Activated CD4-positive, alpha-beta memory T cell treated with anti-CD3 and anti-CD28 coated beads, Interleukin-2, amount 10 ng/mL, durations not matched to agents 7 days and 5 days (primary cell): Measurements from ENCODE around the gene TBC1D2B. TPM values are rescaled to one million over a fixed set of nuclear protein-coding genes. Genes with fewer than 3 reads are reported as not detected.
A peak's percentile ranks its signal among the peaks of the same experiment; 100 is the strongest.

ENCODE experiments used
- CTCF ChIA-PET: fragments of 350-600 bp; sonication (Branson Sonifier 250); formaldehyde crosslinking; loops from one replicate; lab custom pipeline; 2021; ENCODE audit warnings: antibody characterized with exemption, inconsistent platforms; lab: Charles Lee
- POLR2A ChIA-PET: fragments of 350-600 bp; sonication (Branson Sonifier 250); formaldehyde crosslinking; loops from one replicate; lab custom pipeline; 2021; ENCODE audit warnings: antibody characterized with exemption; lab: Charles Lee
- DNase-seq: peaks from one replicate; pipeline ENCODE4 v3.0.0-alpha.2; 2020
- H3K27ac Mint-ChIP-seq: one replicate; pipeline ENCODE4 v1.8.0; 2021; ENCODE audit warnings: mild to moderate bottlenecking, mixed read lengths
- H3K27me3 Mint-ChIP-seq: one replicate; pipeline ENCODE4 v1.8.0; 2021; ENCODE audit warnings: mixed read lengths
- H3K36me3 Mint-ChIP-seq: one replicate; pipeline ENCODE4 v1.8.0; 2021; ENCODE audit warnings: low read depth, mixed read lengths
- H3K4me1 Mint-ChIP-seq: one replicate; pipeline ENCODE4 v1.8.0; 2021; ENCODE audit warnings: mixed read lengths
- H3K4me3 Mint-ChIP-seq: one replicate; pipeline ENCODE4 v1.8.0; 2021; ENCODE audit warnings: mild to moderate bottlenecking, mixed read lengths
- H3K9me3 Mint-ChIP-seq: one replicate; pipeline ENCODE4 v1.8.0; 2021; ENCODE audit warnings: mixed read lengths
- total RNA-seq, 2 experiments: library from RNA; stranded (reverse); gene quantifications; one replicate each; pipeline ENCODE4 v1.2.3, GENCODE V29; 2021

Gene TBC1D2B
- total RNA-seq, 2 experiments from 2014 or later: 97.1 to 101 TPM

DNA sequence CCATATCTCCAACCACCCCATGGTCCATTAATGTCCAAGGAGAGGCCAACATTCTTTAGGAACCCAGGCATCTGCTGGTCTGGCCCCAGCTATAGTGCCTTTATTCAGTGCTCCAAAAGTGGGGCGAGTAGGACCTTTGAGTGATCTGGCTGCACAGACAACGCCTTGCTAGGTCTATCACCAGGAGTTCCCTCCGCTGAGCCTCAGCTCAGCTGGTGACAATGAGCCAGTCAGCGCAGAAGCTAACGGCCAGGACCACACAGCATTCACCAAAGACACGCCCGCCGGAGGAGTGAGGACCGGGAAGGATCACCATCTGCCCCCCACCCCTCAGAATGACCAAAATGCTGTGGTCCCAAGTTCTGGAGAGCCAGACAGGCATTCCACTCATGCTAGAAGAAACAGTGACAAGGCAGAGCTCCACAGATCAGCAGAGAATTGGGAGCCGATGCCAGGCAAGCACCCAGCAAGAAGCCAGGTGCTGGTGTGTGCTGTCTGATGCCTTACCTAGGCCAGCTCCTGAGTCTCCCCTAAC is 19.0 kb downstream of the TBC1D2B start:
- ChIA-PET POLR2A (interaction anchor here (0.6 to 13.2 kb wide), 6 partner anchors 8 to 46 kb away, joined by 3 to 202 read pairs (median 6); partner anchors contain the start of gene TBC1D2B), CTCF (interaction anchor here (1.0 to 13.7 kb wide), 5 partner anchors 8 to 50 kb away, joined by 3 to 125 read pairs (median 6); no protein-coding TSS in a partner anchor)
- DNase-seq: no peak
- no peak overlapping the region for H3K4me3 Mint-ChIP-seq
- peak overlapping the region; percentile 36 for H3K27ac Mint-ChIP-seq
- peaks cover 72% of the 10 kb centered on the region for H3K4me1 Mint-ChIP-seq
- H3K27me3 Mint-ChIP-seq: no peaks in the 10 kb centered on the region
- H3K9me3 Mint-ChIP-seq: no peaks in the 10 kb centered on the region
- H3K36me3 Mint-ChIP-seq: peaks cover 29% of the 10 kb centered on the region

DNA sequence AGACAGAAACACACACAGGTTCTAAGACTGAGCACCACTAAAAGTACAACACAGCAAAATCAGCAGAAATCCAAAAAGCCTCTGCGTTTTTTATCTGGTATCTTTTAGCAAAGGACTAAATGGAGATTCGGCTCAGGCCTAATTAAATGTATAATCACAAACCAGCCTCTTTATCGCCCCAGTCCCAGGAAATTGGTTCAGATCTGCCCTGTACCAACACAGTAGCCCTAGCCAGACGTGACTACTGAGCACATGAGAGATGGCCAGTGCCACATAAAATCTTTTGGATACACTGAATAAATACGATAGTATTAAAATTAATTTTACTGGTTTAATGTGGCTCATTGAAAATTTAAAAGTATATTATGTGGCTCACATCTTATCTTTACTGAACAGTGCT is 19.7 kb downstream of the TBC1D2B start:
- Mint-ChIP-seq H3K9me3 (no peaks in the 10 kb centered on the region), H3K4me1 (peaks cover 79% of the 10 kb centered on the region), H3K27ac (peak overlapping the region; percentile 61), H3K4me3 (no peak overlapping the region), H3K27me3 (no peaks in the 10 kb centered on the region), H3K36me3 (peaks cover 35% of the 10 kb centered on the region)
- no peak for DNase-seq
- CTCF ChIA-PET: interaction anchor here (1.5 to 13.7 kb wide), 2 partner anchors 12 to 51 kb away, joined by 4 to 125 read pairs; no protein-coding TSS in a partner anchor
- POLR2A ChIA-PET: interaction anchor here (13.2 kb wide), 1 partner anchor 13 kb away, joined by 202 read pairs; no protein-coding TSS in a partner anchor

DNA sequence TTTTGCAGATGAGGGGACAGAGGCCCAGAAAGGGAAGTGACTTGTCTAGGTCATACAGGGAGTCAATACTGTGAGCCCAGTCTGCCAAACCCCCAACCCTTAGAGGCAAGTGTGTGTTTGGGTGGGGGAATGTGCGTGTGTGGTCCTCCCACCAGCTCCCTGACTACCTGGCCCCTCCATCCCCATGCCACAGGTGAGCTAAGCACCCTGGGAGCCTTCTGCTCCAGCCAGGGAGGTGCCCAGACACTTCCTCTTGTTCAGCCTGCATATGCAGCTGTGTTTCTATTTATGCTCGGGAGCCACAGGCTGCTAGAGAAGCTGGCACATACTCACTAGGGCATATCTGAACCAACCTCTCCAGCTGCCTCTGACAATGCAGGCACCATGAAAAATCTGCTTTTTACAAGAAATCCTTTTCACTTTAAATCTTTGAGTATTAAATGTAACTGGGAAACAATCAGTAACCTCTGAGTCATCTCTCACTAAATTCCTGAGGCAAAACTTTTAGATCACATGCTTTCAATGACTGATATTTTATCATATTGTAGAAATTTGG is 20.7 kb downstream of the TBC1D2B start:
- Mint-ChIP-seq H3K4me1 (peaks cover 82% of the 10 kb centered on the region), H3K27me3 (no peaks in the 10 kb centered on the region), H3K36me3 (peaks cover 45% of the 10 kb centered on the region), H3K27ac (peak overlapping the region; percentile 61), H3K4me3 (no peak overlapping the region), H3K9me3 (no peaks in the 10 kb centered on the region)
- POLR2A ChIA-PET: interaction anchor here (1.0 to 13.2 kb wide), 5 partner anchors 9 to 20 kb away, joined by 3 to 202 read pairs (median 5); no protein-coding TSS in a partner anchor
- CTCF ChIA-PET: interaction anchor here (1.4 to 13.7 kb wide), 3 partner anchors 12 to 52 kb away, joined by 3 to 125 read pairs (median 6); no protein-coding TSS in a partner anchor
- no peak for DNase-seq

DNA sequence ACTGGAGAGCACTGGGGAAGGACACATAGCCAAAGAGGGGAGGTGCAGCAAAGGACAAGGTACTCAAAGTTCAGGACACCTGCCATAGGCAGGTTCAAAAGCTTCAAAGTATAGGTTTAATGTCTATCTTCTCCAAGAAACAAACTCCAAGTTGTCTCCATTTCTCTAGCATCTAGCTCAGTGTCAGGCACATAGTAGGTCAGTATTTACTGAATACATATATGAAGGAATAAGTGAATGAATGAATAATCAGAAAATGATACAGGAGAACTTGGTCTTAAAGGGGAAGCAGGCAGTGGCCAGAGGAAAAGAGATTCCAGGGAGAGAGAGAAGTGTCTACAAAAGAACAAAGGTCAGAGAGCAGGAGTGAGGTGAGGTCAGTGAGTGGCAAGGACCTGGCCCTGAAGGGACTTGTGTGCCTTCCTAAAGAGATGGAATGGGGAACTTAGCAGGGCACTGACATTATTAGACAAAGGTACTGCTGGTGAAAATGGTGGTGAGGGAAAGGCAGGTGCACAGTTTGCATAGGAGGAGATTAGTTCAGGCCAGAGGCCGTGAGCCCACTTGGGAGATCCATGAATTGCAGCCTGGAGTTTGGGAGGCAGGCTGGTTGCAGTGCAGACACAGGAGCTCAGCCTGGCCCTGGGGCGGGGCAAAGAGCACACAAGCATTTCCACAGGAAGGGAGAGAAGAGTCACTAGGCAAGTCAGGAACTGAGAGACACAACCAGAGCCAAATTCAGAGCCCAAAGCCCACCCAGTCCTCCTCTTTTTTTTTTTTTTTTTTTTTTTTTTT is 21.4 kb downstream of the TBC1D2B start:
- POLR2A ChIA-PET: interaction anchor here (1.0 to 13.2 kb wide), 5 partner anchors 8 to 19 kb away, joined by 3 to 202 read pairs (median 5); no protein-coding TSS in a partner anchor

DNA sequence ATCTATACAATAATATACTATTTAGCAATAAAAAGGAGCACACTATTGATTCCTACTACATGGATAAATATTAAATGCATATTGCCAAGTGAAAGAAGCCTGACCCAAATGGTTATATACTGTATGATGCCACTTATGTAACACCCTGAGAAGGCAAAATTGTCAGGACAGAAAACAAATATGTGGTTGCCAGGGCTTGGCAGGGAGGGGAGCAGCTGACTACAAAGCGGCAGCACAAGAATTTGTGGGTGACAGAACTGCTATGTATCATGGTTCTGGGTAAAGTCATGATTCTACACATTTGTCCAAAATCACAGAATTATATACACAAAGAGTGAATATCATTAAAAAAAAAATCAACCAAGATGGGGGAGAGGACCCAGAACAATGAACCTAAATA is 22.5 kb downstream of the TBC1D2B start:
- ChIA-PET CTCF (interaction anchor here (13.7 kb wide), 1 partner anchor 15 kb away, joined by 125 read pairs; no protein-coding TSS in a partner anchor), POLR2A (interaction anchor here (2.0 to 13.2 kb wide), 3 partner anchors 10 to 18 kb away, joined by 5 to 202 read pairs (median 157); no protein-coding TSS in a partner anchor)
- peak overlapping the region; percentile 56 for H3K27ac Mint-ChIP-seq
- DNase-seq: no peak
- H3K9me3 Mint-ChIP-seq: no peaks in the 10 kb centered on the region
- no peaks in the 10 kb centered on the region for H3K27me3 Mint-ChIP-seq
- peaks cover 56% of the 10 kb centered on the region for H3K36me3 Mint-ChIP-seq
- no peak overlapping the region for H3K4me3 Mint-ChIP-seq
- peaks cover 95% of the 10 kb centered on the region for H3K4me1 Mint-ChIP-seq

More for the DNA sequence above, 21.4 kb downstream of the TBC1D2B start:
- CTCF ChIA-PET: interaction anchor here (1.4 to 13.7 kb wide), 3 partner anchors 11 to 52 kb away, joined by 3 to 125 read pairs (median 6); no protein-coding TSS in a partner anchor
- H3K27ac Mint-ChIP-seq: peak overlapping the region; percentile 61
- H3K4me3 Mint-ChIP-seq: peak overlapping the region; percentile 34
- DNase-seq: no peak
- H3K27me3 Mint-ChIP-seq: no peaks in the 10 kb centered on the region
- H3K36me3 Mint-ChIP-seq: peaks cover 51% of the 10 kb centered on the region
- H3K9me3 Mint-ChIP-seq: no peaks in the 10 kb centered on the region
- peaks cover 87% of the 10 kb centered on the region for H3K4me1 Mint-ChIP-seq

DNA sequence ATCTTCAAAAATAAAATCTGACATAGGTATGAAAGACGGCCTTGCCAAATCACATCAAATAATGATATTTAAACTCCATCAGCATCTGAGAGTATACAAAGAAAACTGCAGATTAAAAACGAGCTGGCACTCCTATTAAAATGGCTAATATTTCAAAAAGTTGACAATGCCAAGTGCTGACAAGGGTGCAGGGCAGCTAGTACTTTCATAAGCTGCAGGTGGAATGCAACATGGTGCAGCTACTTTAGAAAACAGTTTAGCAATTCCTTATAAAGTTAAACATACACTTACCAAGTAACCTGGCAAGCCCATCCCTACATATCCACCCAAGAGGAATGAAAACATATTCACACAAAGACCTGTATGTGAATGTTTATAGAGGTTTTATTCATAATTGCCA is 23.0 kb downstream of the TBC1D2B start:
- no peak overlapping the region for H3K4me3 Mint-ChIP-seq
- POLR2A ChIA-PET: interaction anchor here (11.8 to 13.2 kb wide), 2 partner anchors 16 to 18 kb away, joined by 157 to 202 read pairs; no protein-coding TSS in a partner anchor
- peaks cover 60% of the 10 kb centered on the region for H3K36me3 Mint-ChIP-seq
- H3K27me3 Mint-ChIP-seq: no peaks in the 10 kb centered on the region
- CTCF ChIA-PET: interaction anchor here (13.7 kb wide), 1 partner anchor 16 kb away, joined by 125 read pairs; no protein-coding TSS in a partner anchor
- no peaks in the 10 kb centered on the region for H3K9me3 Mint-ChIP-seq
- H3K4me1 Mint-ChIP-seq: peaks cover 95% of the 10 kb centered on the region
- DNase-seq: no peak
- no peak overlapping the region for H3K27ac Mint-ChIP-seq

DNA sequence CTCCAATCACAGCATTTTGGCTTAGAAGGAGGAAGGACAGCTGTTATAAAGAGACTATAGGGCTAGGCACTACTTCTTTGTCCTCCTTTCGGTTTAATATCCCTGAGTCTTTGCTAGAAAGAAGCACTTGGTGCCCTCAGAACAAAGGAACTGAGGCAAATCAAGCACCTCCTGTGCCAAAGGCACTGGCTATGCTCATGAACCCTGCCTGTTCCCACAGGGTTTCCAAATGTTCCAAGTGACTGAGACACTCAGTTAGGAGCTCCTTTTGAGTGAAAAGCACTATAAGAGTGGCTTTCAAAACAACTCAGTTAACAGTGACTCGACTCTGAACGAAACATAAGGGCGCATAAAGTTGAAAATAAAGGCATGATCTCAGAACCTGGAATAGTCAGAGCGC is 25.0 kb downstream of the TBC1D2B start:
- peaks cover 58% of the 10 kb centered on the region for H3K36me3 Mint-ChIP-seq
- peak overlapping the region; percentile 91 for H3K27ac Mint-ChIP-seq
- no peak for DNase-seq
- no peaks in the 10 kb centered on the region for H3K27me3 Mint-ChIP-seq
- no peaks in the 10 kb centered on the region for H3K9me3 Mint-ChIP-seq
- peaks cover 96% of the 10 kb centered on the region for H3K4me1 Mint-ChIP-seq
- ChIA-PET POLR2A (interaction anchor here (2.0 to 13.2 kb wide), 6 partner anchors 9 to 385 kb away, joined by 7 to 202 read pairs (median 54); partner anchors contain the start of genes IREB2 and TBC1D2B), CTCF (interaction anchor here (1.2 to 13.7 kb wide), 4 partner anchors 10 to 60 kb away, joined by 3 to 125 read pairs (median 28); no protein-coding TSS in a partner anchor)
- no peak overlapping the region for H3K4me3 Mint-ChIP-seq

DNA sequence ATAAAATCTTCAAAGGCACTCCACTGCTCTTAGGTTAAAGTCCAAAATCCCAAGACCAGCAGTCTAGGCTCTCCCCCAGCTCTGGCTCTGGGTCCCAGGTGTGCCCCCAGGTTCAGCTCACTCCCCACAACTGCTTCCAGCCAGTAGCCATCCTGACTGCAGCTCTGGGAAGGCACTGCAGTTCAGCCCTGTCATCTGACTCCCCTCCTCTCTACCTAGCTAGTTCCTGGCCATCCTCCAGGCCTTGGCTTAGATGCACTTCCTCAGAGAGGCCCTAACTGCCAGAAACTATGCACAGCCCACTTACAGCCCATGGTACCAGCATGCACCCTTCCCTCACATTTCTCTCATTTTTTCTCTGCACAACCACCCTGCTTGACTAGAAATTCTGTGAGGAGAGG is 25.5 kb downstream of the TBC1D2B start:
- no peaks in the 10 kb centered on the region for H3K27me3 Mint-ChIP-seq
- peak overlapping the region; percentile 91 for H3K27ac Mint-ChIP-seq
- no peak for DNase-seq
- H3K9me3 Mint-ChIP-seq: no peaks in the 10 kb centered on the region
- no peak overlapping the region for H3K4me3 Mint-ChIP-seq
- peaks cover 98% of the 10 kb centered on the region for H3K4me1 Mint-ChIP-seq
- H3K36me3 Mint-ChIP-seq: peaks cover 60% of the 10 kb centered on the region
- ChIA-PET POLR2A (interaction anchor here (2.0 to 13.2 kb wide), 6 partner anchors 9 to 386 kb away, joined by 7 to 202 read pairs (median 54); partner anchors contain the start of genes IREB2 and TBC1D2B), CTCF (interaction anchor here (1.0 to 13.7 kb wide), 8 partner anchors 9 to 61 kb away, joined by 3 to 125 read pairs (median 5); no protein-coding TSS in a partner anchor)

DNA sequence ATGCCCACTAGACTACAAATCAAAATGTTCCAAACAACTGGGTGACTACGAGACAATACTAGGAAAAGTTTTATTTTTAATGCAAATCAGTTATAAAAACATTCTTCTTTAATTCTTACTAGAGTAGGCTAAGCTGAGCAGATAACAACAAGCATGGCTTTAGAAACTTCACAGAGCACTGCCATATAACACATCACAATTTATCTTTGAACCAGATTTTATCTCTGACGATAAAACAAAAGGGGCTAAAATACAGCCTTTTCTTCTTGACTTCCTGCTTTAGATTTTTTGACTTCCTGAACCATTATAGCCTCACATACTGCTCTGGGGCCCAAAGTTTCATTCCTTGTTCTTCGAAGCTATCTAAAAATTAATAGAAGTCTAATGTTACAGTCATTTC is 25.9 kb downstream of the TBC1D2B start:
- H3K27me3 Mint-ChIP-seq: no peaks in the 10 kb centered on the region
- H3K4me1 Mint-ChIP-seq: peaks cover 98% of the 10 kb centered on the region
- peaks cover 64% of the 10 kb centered on the region for H3K36me3 Mint-ChIP-seq
- H3K4me3 Mint-ChIP-seq: no peak overlapping the region
- no peak for DNase-seq
- no peaks in the 10 kb centered on the region for H3K9me3 Mint-ChIP-seq
- H3K27ac Mint-ChIP-seq: peak overlapping the region; percentile 91
- ChIA-PET POLR2A (interaction anchor here (1.0 to 13.2 kb wide), 9 partner anchors 10 to 386 kb away, joined by 4 to 202 read pairs (median 17); partner anchors contain the start of genes DNAJA4, IREB2 and TBC1D2B), CTCF (interaction anchor here (1.0 to 13.7 kb wide), 9 partner anchors 8 to 61 kb away, joined by 3 to 125 read pairs (median 5); no protein-coding TSS in a partner anchor)

DNA sequence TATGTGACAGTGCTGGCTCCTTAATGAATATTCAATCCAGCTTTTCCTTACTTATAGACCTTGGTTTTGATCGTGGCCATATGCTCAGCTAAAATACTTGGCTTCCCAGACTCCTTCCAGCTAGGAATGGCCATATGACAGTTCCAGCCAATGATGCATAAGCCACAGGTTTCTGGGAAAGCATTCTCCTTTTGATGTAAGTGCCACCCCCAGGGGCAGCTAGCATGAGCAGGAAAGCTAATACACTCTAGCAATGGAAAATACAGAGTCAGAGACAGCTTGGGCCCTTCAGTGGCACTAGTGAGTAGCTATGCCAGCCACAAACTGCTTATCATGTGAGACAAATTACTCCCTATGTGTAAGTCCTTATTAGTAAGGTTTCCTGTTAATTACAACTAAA is 26.7 kb downstream of the TBC1D2B start:
- DNase-seq: no peak
- H3K4me1 Mint-ChIP-seq: peaks cover 98% of the 10 kb centered on the region
- POLR2A ChIA-PET: interaction anchor here (1.0 to 13.2 kb wide), 11 partner anchors 10 to 387 kb away, joined by 3 to 202 read pairs (median 7); partner anchors contain the start of genes DNAJA4, IREB2 and TBC1D2B
- H3K4me3 Mint-ChIP-seq: no peak overlapping the region
- H3K27ac Mint-ChIP-seq: peak overlapping the region; percentile 91
- no peaks in the 10 kb centered on the region for H3K27me3 Mint-ChIP-seq
- H3K36me3 Mint-ChIP-seq: peaks cover 59% of the 10 kb centered on the region
- CTCF ChIA-PET: interaction anchor here (1.0 to 13.7 kb wide), 10 partner anchors 8 to 140 kb away, joined by 3 to 125 read pairs (median 10); no protein-coding TSS in a partner anchor
- H3K9me3 Mint-ChIP-seq: no peaks in the 10 kb centered on the region

DNA sequence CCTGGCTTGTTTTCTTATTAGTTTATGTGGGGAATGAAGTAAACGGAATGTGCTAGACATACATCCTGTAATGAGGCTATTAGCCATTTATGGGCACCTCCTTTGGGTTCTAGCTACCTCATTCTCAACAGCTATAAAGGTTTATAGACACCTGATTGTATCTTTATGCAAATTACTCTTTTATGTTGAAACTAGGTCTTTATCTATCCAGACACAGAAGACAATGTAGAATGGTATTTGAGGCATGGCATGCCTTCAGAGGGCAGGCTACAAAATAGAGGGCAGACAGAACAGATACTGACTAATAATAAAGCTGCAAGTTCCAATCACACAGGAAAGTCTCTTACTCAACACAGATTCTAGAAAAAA is 27.1 kb downstream of the TBC1D2B start:
- Mint-ChIP-seq H3K9me3 (no peaks in the 10 kb centered on the region), H3K27me3 (no peaks in the 10 kb centered on the region), H3K4me3 (peak overlapping the region; percentile 54), H3K36me3 (peaks cover 55% of the 10 kb centered on the region), H3K4me1 (peaks cover 96% of the 10 kb centered on the region), H3K27ac (peak overlapping the region; percentile 91)
- ChIA-PET POLR2A (interaction anchor here (0.9 to 13.2 kb wide), 12 partner anchors 11 to 387 kb away, joined by 3 to 202 read pairs (median 7); partner anchors contain the start of genes DNAJA4, IREB2 and TBC1D2B), CTCF (interaction anchor here (0.9 to 13.7 kb wide), 9 partner anchors 9 to 140 kb away, joined by 3 to 125 read pairs (median 11); no protein-coding TSS in a partner anchor)
- no peak for DNase-seq
